B cell (primary cell): ENCODE measurements around the gene KLHL18.

Experiments used
- EZH2 ChIP-seq: IDR thresholded peaks from 2 replicates; pipeline ENCODE4 v1.6.1; 2012; ENCODE audit warnings: borderline replicate concordance, low read depth, mild to moderate bottlenecking, moderate library complexity, low read length; ENCODE audit not compliant: insufficient read depth, poor library complexity, severe bottlenecking
- TF ChIP-seq, protein P1 (sequence below): fragments of 200-600 bp; IDR thresholded peaks from one replicate; pipeline ENCODE4 v1.8.0; 2022; ENCODE audit warnings: antibody characterized with exemption, mild to moderate bottlenecking

DNA sequence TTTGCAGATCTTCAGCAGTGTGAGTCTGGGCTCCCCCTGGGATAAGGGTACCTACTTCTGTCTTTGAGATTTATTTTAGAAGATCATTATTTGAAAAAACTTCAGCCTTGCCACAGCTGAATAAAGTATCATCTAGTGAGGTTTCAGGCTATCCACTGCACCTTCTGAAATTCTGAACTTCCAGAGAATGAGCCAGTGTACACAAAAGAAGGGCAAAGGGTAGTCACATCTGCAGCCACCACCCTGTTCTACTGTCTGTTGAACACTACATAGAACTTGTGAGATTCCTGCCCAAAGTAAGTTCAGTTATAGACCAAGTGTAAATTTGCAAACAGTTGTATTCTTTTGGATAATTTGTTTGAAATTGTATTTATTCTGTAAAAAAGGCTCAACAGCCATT lies 60.1 kb downstream of the KLHL18 start:
- TF ChIP-seq, protein P1, sequence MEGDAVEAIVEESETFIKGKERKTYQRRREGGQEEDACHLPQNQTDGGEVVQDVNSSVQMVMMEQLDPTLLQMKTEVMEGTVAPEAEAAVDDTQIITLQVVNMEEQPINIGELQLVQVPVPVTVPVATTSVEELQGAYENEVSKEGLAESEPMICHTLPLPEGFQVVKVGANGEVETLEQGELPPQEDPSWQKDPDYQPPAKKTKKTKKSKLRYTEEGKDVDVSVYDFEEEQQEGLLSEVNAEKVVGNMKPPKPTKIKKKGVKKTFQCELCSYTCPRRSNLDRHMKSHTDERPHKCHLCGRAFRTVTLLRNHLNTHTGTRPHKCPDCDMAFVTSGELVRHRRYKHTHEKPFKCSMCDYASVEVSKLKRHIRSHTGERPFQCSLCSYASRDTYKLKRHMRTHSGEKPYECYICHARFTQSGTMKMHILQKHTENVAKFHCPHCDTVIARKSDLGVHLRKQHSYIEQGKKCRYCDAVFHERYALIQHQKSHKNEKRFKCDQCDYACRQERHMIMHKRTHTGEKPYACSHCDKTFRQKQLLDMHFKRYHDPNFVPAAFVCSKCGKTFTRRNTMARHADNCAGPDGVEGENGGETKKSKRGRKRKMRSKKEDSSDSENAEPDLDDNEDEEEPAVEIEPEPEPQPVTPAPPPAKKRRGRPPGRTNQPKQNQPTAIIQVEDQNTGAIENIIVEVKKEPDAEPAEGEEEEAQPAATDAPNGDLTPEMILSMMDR: no peak
- TF ChIP-seq EZH2: no peak
